OCI-LY3 (cell line): ENCODE results near the gene MED27.

Experiments used
- H2AFZ ChIP-seq: fragments of 200-600, 300-600 bp; shearing (Covaris generic); 2 replicates; pipeline ENCODE4 v1.6.0; 2014; ENCODE audit warnings: antibody characterized with exemption, low read depth, low read length
- H3K27ac ChIP-seq: fragments of 200-600, 300-600 bp; sonication (generic); 2 replicates; pipeline ENCODE4 v1.5.1; 2014; ENCODE audit warnings: mild to moderate bottlenecking, low read length, moderate library complexity, mixed read lengths
- H3K27me3 ChIP-seq: fragments of 200-600, 300-600 bp; sonication (generic); 2 replicates; pipeline ENCODE4 v1.6.1; 2014; ENCODE audit warnings: low read depth, low read length, mixed read lengths
- H3K36me3 ChIP-seq: fragments of 200-600, 300-600 bp; sonication (generic); replicated peaks from 2 replicates; pipeline ENCODE3; 2014; ENCODE audit warnings: low read depth, low read length, mixed read lengths
- H3K4me1 ChIP-seq: fragments of 300-600, 200-600 bp; sonication (generic); 2 replicates; pipeline ENCODE4 v1.6.1; 2014; ENCODE audit warnings: low read length, mixed read lengths
- H3K4me2 ChIP-seq: fragments of 200-600, 300-600 bp; sonication (generic); 2 replicates; pipeline ENCODE4 v1.6.1; 2014; ENCODE audit warnings: low read length, mixed read lengths
- H3K4me3 ChIP-seq: fragments of 300-600, 200-600 bp; sonication (generic); 2 replicates; pipeline ENCODE4 v1.5.1; 2014; ENCODE audit warnings: antibody characterized with exemption, mild to moderate bottlenecking, low read length, moderate library complexity
- H3K79me2 ChIP-seq: fragments of 300-600, 200-600 bp; shearing (Covaris generic); 2 replicates; pipeline ENCODE4 v1.6.1; 2014; ENCODE audit warnings: mild to moderate bottlenecking, low read length, mixed read lengths
- H3K9ac ChIP-seq: fragments of 300-600, 200-600 bp; shearing (Covaris generic); 2 replicates; pipeline ENCODE4 v1.6.0; 2014; ENCODE audit warnings: mild to moderate bottlenecking, low read length, moderate library complexity
- H3K9me3 ChIP-seq: fragments of 200-600, 300-600 bp; shearing (Covaris generic); 2 replicates; pipeline ENCODE4 v1.6.1; 2014; ENCODE audit warnings: low read length, mixed read lengths; ENCODE audit not compliant: insufficient read depth
- H4K20me1 ChIP-seq: fragments of 200-600, 300-600 bp; sonication (generic); 2 replicates; pipeline ENCODE4 v1.6.1; 2016; ENCODE audit warnings: low read length, mixed read lengths; ENCODE audit not compliant: insufficient read depth
- EZH2phosphoT487 ChIP-seq: fragments of 200-600 bp; shearing (Covaris generic); IDR thresholded peaks from 2 replicates; pipeline ENCODE4 v1.6.1; 2018; ENCODE audit warnings: antibody characterized with exemption, mixed run types, low read depth
- TF ChIP-seq, protein P1 (sequence below): fragments of 200-600, 300-600 bp; sonication (generic); IDR thresholded peaks from 2 replicates; pipeline ENCODE4 v1.5.1; 2014; ENCODE audit warnings: antibody characterized with exemption, low read length, low read depth

MED27 gene

DNA sequence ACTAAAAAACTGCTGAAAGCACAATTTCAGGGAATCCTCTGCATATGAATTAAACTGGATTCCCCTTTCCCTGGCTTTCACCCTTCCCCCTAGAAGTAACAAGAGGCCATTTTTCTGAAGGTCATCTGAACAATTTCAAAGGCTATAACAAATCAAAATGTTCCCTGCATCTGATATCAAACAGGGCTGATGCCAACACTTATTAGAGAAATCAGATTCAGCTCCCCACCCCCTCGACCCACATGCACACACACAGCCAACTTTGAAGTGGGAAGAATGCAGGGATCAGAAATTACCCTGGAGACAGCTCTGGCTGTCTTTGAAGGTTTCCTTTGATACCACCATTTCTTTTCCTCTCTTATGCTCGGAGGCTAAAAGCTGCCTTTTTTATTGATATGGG is 190.7 kb downstream of the MED27 start:
- Histone ChIP-seq H4K20me1 (0 out of 2 replicates have a peak, but pooled peaks cover 5% of the 10 kb centered on the region), H3K9ac (no peak overlapping the region), H3K4me2 (no peak overlapping the region), H3K79me2 (no peaks in the 10 kb centered on the region), H3K4me3 (no peak overlapping the region), H3K27ac (no peak overlapping the region), H3K9me3 (no peaks in the 10 kb centered on the region), H3K4me1 (no peaks in the 10 kb centered on the region), H3K27me3 (no peaks in the 10 kb centered on the region), H2AFZ (no peak overlapping the region), H3K36me3 (no peaks in the 10 kb centered on the region)
- TF ChIP-seq EZH2phosphoT487: no peak
- TF ChIP-seq, protein P1, sequence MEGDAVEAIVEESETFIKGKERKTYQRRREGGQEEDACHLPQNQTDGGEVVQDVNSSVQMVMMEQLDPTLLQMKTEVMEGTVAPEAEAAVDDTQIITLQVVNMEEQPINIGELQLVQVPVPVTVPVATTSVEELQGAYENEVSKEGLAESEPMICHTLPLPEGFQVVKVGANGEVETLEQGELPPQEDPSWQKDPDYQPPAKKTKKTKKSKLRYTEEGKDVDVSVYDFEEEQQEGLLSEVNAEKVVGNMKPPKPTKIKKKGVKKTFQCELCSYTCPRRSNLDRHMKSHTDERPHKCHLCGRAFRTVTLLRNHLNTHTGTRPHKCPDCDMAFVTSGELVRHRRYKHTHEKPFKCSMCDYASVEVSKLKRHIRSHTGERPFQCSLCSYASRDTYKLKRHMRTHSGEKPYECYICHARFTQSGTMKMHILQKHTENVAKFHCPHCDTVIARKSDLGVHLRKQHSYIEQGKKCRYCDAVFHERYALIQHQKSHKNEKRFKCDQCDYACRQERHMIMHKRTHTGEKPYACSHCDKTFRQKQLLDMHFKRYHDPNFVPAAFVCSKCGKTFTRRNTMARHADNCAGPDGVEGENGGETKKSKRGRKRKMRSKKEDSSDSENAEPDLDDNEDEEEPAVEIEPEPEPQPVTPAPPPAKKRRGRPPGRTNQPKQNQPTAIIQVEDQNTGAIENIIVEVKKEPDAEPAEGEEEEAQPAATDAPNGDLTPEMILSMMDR: no peak

DNA sequence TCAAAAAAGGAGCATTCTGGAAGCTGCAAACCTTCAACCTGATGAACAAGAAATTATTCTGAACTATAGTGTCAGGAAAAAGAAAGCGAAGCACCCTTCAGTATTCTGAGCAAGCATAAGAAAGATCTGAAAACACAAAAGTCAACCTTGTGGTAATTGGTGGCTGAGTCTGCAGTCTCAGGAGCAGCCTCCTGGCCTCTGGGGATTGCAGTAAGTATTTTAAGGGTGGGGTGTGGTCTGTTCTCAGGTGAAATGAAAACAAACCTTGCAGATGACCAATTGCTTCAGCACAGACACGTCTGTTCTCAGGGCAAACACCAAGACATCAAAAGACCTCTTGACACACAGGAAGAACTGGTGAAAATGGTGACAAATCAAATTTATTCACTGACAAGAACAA is 192.0 kb downstream of the MED27 start:
- H3K4me3 ChIP-seq: no peak overlapping the region
- H2AFZ ChIP-seq: no peak overlapping the region
- H3K9ac ChIP-seq: no peak overlapping the region
- H3K4me1 ChIP-seq: no peaks in the 10 kb centered on the region
- H3K27me3 ChIP-seq: no peaks in the 10 kb centered on the region
- H3K79me2 ChIP-seq: no peaks in the 10 kb centered on the region
- no peak overlapping the region for H3K4me2 ChIP-seq
- TF ChIP-seq EZH2phosphoT487: no peak
- TF ChIP-seq, protein P1: no peak
- no peak overlapping the region for H3K27ac ChIP-seq
- no peaks in the 10 kb centered on the region for H4K20me1 ChIP-seq
- H3K36me3 ChIP-seq: no peaks in the 10 kb centered on the region
- no peaks in the 10 kb centered on the region for H3K9me3 ChIP-seq

DNA sequence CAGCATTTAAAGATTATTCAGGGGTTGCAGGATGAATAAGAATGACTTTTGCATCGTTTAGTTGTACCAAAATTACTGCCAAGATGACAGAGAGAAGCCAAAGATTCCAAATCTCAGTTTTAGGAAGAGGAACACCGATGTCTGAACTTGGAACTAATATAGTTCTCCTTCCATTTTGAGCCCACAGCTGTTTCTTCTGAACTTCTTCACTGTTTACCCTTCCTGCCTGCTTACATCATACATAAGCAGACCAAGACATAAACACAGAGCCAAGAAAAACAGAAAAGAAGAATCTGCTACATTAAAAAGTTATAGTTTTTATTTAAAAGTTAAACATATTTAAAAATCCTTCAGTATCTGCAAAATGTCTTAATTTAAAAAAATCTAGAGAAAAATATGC is 192.8 kb downstream of the MED27 start:
- no peaks in the 10 kb centered on the region for H4K20me1 ChIP-seq
- no peak overlapping the region for H3K4me2 ChIP-seq
- no peak overlapping the region for H3K27ac ChIP-seq
- TF ChIP-seq EZH2phosphoT487: no peak
- TF ChIP-seq, protein P1: no peak
- no peaks in the 10 kb centered on the region for H3K79me2 ChIP-seq
- H3K27me3 ChIP-seq: no peaks in the 10 kb centered on the region
- H3K4me1 ChIP-seq: no peaks in the 10 kb centered on the region
- no peak overlapping the region for H3K9ac ChIP-seq
- H3K9me3 ChIP-seq: no peaks in the 10 kb centered on the region
- H2AFZ ChIP-seq: no peak overlapping the region
- H3K36me3 ChIP-seq: no peaks in the 10 kb centered on the region
- H3K4me3 ChIP-seq: no peak overlapping the region

DNA sequence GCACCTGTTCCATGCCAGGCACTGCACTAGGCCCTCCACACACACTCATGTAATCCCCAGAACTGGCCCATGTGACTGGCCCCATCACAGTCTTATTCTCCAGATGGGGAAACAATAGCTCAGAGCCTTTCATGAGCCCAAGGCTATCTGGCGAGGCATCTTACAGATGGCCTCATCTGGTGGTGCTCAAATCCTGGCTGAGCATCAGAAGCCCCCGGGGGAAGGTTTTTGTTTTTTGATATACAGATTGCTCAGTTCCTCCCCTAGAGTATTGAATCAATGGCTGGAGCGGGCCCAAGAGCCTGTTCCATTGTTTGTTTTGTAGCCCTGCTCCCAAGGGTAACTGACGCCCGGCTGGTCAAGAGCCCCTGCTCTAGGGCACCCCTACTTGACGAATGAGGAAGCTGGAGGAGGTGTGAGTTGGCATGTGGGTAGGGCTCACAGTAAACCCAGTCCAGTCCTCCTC is 194.5 kb downstream of the MED27 start:
- Histone ChIP-seq H4K20me1 (no peaks in the 10 kb centered on the region), H3K4me3 (no peak overlapping the region), H3K79me2 (no peaks in the 10 kb centered on the region), H3K4me1 (no peaks in the 10 kb centered on the region), H3K27ac (no peak overlapping the region), H3K9me3 (no peaks in the 10 kb centered on the region), H3K36me3 (no peaks in the 10 kb centered on the region), H3K9ac (no peak overlapping the region), H3K27me3 (no peaks in the 10 kb centered on the region), H2AFZ (no peak overlapping the region), H3K4me2 (no peak overlapping the region)
- TF ChIP-seq, protein P1: no peak
- no peak for TF ChIP-seq EZH2phosphoT487
